ENCODE data around the gene OR2AG2.

OR2AG2 gene

GRCh38 chr11:6738590-6738989, 33.2 kb downstream of the OR2AG2 start:
- DNase-seq (ENCODE audit: low read depth in 2 of 2): no peak

GRCh38 chr11:6737872-6738466, 33.8 kb downstream of the OR2AG2 start:
- peak; percentile 30 to 34 for DNase-seq (ENCODE audit: low read depth in 2 of 2)

GRCh38 chr11:6736495-6737121, 35.2 kb downstream of the OR2AG2 start:
- DNase-seq (ENCODE audit: low read depth in 2 of 2): no peak

- no peak for DNase-seq (ENCODE audit: low read depth in 2 of 2)
Observed at GRCh38 chr11:6735306-6735705, 36.5 kb downstream of the OR2AG2 start.

GRCh38 chr11:6734616-6735015, 37.2 kb downstream of the OR2AG2 start:
- DNase-seq (ENCODE audit: low read depth in 2 of 2): no peak

- no peak for DNase-seq (ENCODE audit: low read depth in 2 of 2)
Observed at GRCh38 chr11:6733326-6734275, 38.2 kb downstream of the OR2AG2 start.

GRCh38 chr11:6727971-6728760, 43.6 kb downstream of the OR2AG2 start:
- DNase-seq (ENCODE audit: low read depth in 2 of 2): no peak

GRCh38 chr11:6725386-6725896, 46.3 kb downstream of the OR2AG2 start:
- DNase-seq (ENCODE audit: low read depth in 2 of 2): no peak

GRCh38 chr11:6724013-6724412, 47.8 kb downstream of the OR2AG2 start:
- DNase-seq (ENCODE audit: low read depth in 2 of 2): no peak

GRCh38 chr11:6721343-6721742, 50.4 kb downstream of the OR2AG2 start:
- DNase-seq (ENCODE audit: low read depth in 2 of 2): no peak

- DNase-seq (ENCODE audit: low read depth in 2 of 2): no peak
Observed at GRCh38 chr11:6719576-6719975, 52.2 kb downstream of the OR2AG2 start.

- DNase-seq (ENCODE audit: low read depth in 2 of 2): no peak
Observed at GRCh38 chr11:6717426-6717825, 54.4 kb downstream of the OR2AG2 start.

Measured in stimulated activated CD4-positive, alpha-beta T cell treated with anti-CD3 and anti-CD28 coated beads, Interleukin-1b, Interleukin-23, amount 100 ng/mL, for 1 hour (primary cell).